Tibial artery (tissue), 4 donors: ENCODE data around the gene RBM44.

Experiments used
- DNase-seq, 2 donors: peaks; one replicate each; pipeline ENCODE4 v3.0.0-alpha.2; 2019
- H3K27ac ChIP-seq, 2 donors: fragments of 200-600 bp; sonication (generic) in 1 of 2; 1 replicate in 1 of 2; 2 replicates in 1 of 2; pipeline ENCODE4 v1.5.1; 2018 to 2019; ENCODE audit warnings: mild to moderate bottlenecking in 1 of 2
- H3K27me3 ChIP-seq, 2 donors: fragments of 200-600 bp; sonication (generic) in 1 of 2; one replicate each; pipeline versions ENCODE4 v1.5.1 to v1.6.0; 2016 to 2019
- H3K36me3 ChIP-seq, 3 donors: fragments of 200-600 bp; sonication (generic) in 2 of 3; one replicate each; pipeline ENCODE4 v1.5.1; 2016 to 2019; ENCODE audit warnings: mild to moderate bottlenecking in 2 of 3
- H3K4me1 ChIP-seq, 4 donors: fragments of 200-600 bp; sonication (generic) in 2 of 4; 1 replicate in 3 of 4; 2 replicates in 1 of 4; pipeline ENCODE4 v1.5.1; 2016 to 2019
- H3K4me3 ChIP-seq, 2 donors: fragments of 200-600 bp; sonication (generic) in 1 of 2; 1 replicate in 1 of 2; 2 replicates in 1 of 2; pipeline ENCODE4 v1.5.1; 2018 to 2019; ENCODE audit warnings: mild to moderate bottlenecking in 2 of 2
- H3K9me3 ChIP-seq, 3 donors: fragments of 200-600 bp; sonication (generic) in 1 of 3; one replicate each; pipeline ENCODE4 v1.5.1; 2016 to 2019
- CTCF ChIP-seq, 2 experiments: fragments of 200-600 bp in 1 of 2; fragments of 450-650 bp in 1 of 2; IDR thresholded peaks; one replicate each; pipeline ENCODE4 v1.5.1; 2017 to 2019; ENCODE audit warnings: antibody characterized with exemption in 2 of 2, mild to moderate bottlenecking in 1 of 2, moderate library complexity in 1 of 2
- intact Hi-C: fragments of 100-400 bp; cut with DNase I; formaldehyde crosslinking; loops from one replicate; pipeline ENCODE4 v1.15.0; 2023; ENCODE audit warnings: low total_unique reads

The RBM44 gene

GRCh38 chr2:237815637-237816036, 17.1 kb downstream of the RBM44 start:
- Histone ChIP-seq H3K36me3 (no peaks in the 10 kb centered on the region), H3K4me3 (no peak overlapping the region), H3K27ac (no peak overlapping the region), H3K27me3 (no peaks in the 10 kb centered on the region), H3K4me1 (no peaks in the 10 kb centered on the region), H3K9me3 (no peaks in the 10 kb centered on the region)
- DNase-seq, result no peak
- intact Hi-C loops, result no loop called here
- TF ChIP-seq CTCF (IDR thresholded peaks at IDR 0.05), result no peak

GRCh38 chr2:237816531-237816930, 18.0 kb downstream of the RBM44 start:
- Histone ChIP-seq H3K4me1 (no peaks in the 10 kb centered on the region), H3K36me3 (no peaks in the 10 kb centered on the region), H3K9me3 (no peaks in the 10 kb centered on the region), H3K4me3 (no peak overlapping the region), H3K27ac (no peak overlapping the region), H3K27me3 (no peaks in the 10 kb centered on the region)
- intact Hi-C loops, result no loop called here
- no peak for DNase-seq
- TF ChIP-seq CTCF (IDR thresholded peaks at IDR 0.05), result no peak

GRCh38 chr2:237818066-237818473, 19.5 kb downstream of the RBM44 start:
- Histone ChIP-seq H3K27me3 (no peaks in the 10 kb centered on the region), H3K36me3 (no peaks in the 10 kb centered on the region), H3K4me1 (no peaks in the 10 kb centered on the region), H3K9me3 (no peaks in the 10 kb centered on the region), H3K27ac (no peak overlapping the region), H3K4me3 (no peak overlapping the region)
- DNase-seq, result no peak
- TF ChIP-seq CTCF (IDR thresholded peaks at IDR 0.05), result no peak
- intact Hi-C loops, result no loop called here

- Histone ChIP-seq H3K27ac (no peak overlapping the region), H3K27me3 (no peaks in the 10 kb centered on the region), H3K9me3 (no peaks in the 10 kb centered on the region), H3K4me1 (no peaks in the 10 kb centered on the region), H3K4me3 (no peak overlapping the region), H3K36me3 (no peaks in the 10 kb centered on the region)
- intact Hi-C loops, result no loop called here
- TF ChIP-seq CTCF (IDR thresholded peaks at IDR 0.05), result no peak
- DNase-seq, result no peak
These were observed 20.7 kb downstream of the RBM44 start for GRCh38 chr2:237819231-237819630.

GRCh38 chr2:237820421-237820820, 21.8 kb downstream of the RBM44 start:
- no peaks in the 10 kb centered on the region for H3K9me3 ChIP-seq
- H3K4me3 ChIP-seq, result no peak overlapping the region
- no peaks in the 10 kb centered on the region for H3K27me3 ChIP-seq
- DNase-seq, result no peak
- intact Hi-C loops, result no loop called here
- no peaks in the 10 kb centered on the region for H3K4me1 ChIP-seq
- TF ChIP-seq CTCF (IDR thresholded peaks at IDR 0.05), result no peak
- no peak overlapping the region for H3K27ac ChIP-seq
- no peaks in the 10 kb centered on the region for H3K36me3 ChIP-seq

- no peak for DNase-seq
- intact Hi-C loops, result no loop called here
- H3K27ac ChIP-seq, result no peak overlapping the region
- H3K4me3 ChIP-seq, result no peak overlapping the region
- no peaks in the 10 kb centered on the region for H3K4me1 ChIP-seq
- no peaks in the 10 kb centered on the region for H3K27me3 ChIP-seq
- no peak for TF ChIP-seq CTCF (IDR thresholded peaks at IDR 0.05)
- no peaks in the 10 kb centered on the region for H3K9me3 ChIP-seq
- H3K36me3 ChIP-seq, result no peaks in the 10 kb centered on the region
These were observed 25.0 kb downstream of the RBM44 start for GRCh38 chr2:237823544-237823943.
